GM12878 (cell line): ENCODE results near the gene ANO10. TPM values are rescaled to one million over a fixed set of nuclear protein-coding genes. Genes with fewer than 3 reads are reported as not detected.

Source experiments
- ATAC-seq: fragments of 200-7000 bp; cut with Tn5 transposase; 3 replicates; pipeline ENCODE4 v1.9.1; 2020; ENCODE audit warnings: mild to moderate bottlenecking, moderate library complexity
- BruUV-seq: library from RNA; stranded (reverse); fragments of 400-500 nt; replicated peaks from 2 replicates; lab custom pipeline; 2021; lab: Mats Ljungman, UMichigan
- CTCF ChIA-PET: fragments of 300-600 bp; sonication (Branson Sonifier 250); formaldehyde crosslinking; extraction: SDS; loops from one replicate; lab custom pipeline; 2021; ENCODE audit warnings: inconsistent platforms; lab: Yijun Ruan, JAX
- POLR2A ChIA-PET: fragments of 350-600 bp; formaldehyde crosslinking; extraction: SDS; loops from one replicate; lab custom pipeline; 2021; ENCODE audit warnings: inconsistent platforms; lab: Charles Lee
- RAD21 ChIA-PET: fragments of 300-600 bp; sonication (Branson Sonifier 250); formaldehyde crosslinking; loops from one replicate; lab custom pipeline; 2023; ENCODE audit warnings: antibody characterized with exemption; ENCODE audit not compliant: unreplicated experiment; lab: Charles Lee
- SMC1A ChIA-PET: fragments of 300-600 bp; sonication (Branson Sonifier 250); formaldehyde crosslinking; loops from one replicate; lab custom pipeline; 2023; ENCODE audit not compliant: unreplicated experiment, uncharacterized antibody; lab: Charles Lee
- DNase-seq: peaks from one replicate; pipeline ENCODE4 v3.0.0-alpha.2; 2011; ENCODE audit warnings: low read depth, low spot score
- FAIRE-seq: peaks from 3 replicates; lab custom pipeline; 2011; peaks lifted over from hg19 to GRCh38; lab: Jason Lieb, UNC
- H2AFZ ChIP-seq: 2 replicates; pipeline ENCODE4 v1.6.0; 2011; ENCODE audit warnings: low read depth, low read length, control low read depth; ENCODE audit not compliant: control insufficient read depth
- H3K27ac ChIP-seq: 2 replicates; pipeline ENCODE4 v1.5.1; 2011; ENCODE audit warnings: control low read depth; ENCODE audit not compliant: control insufficient read depth, insufficient read depth
- H3K27me3 ChIP-seq, 2 experiments: replicated peaks in 1 of 2; 2 replicates each; pipeline versions ENCODE4 v1.6.0 to v1.6.1; 2011; ENCODE audit warnings: low read length in 1 of 2; ENCODE audit not compliant: control insufficient read depth in 2 of 2, insufficient read depth in 2 of 2
- H3K36me3 ChIP-seq, 2 experiments: 2 replicates each; pipeline ENCODE4 v1.5.1; 2011; ENCODE audit warnings: low read length in 1 of 2; ENCODE audit not compliant: control insufficient read depth in 2 of 2, insufficient read depth in 2 of 2
- H3K4me1 ChIP-seq: 2 replicates; pipeline ENCODE4 v1.6.1; 2011; ENCODE audit warnings: mild to moderate bottlenecking, low read length, moderate library complexity, mixed read lengths; ENCODE audit not compliant: control insufficient read depth, insufficient read depth
- H3K4me2 ChIP-seq: 2 replicates; pipeline ENCODE4 v1.6.0; 2011; ENCODE audit warnings: control low read depth; ENCODE audit not compliant: control insufficient read depth, insufficient read depth
- H3K4me3 ChIP-seq: fragments of 200-600 bp; sonication (generic); 2 replicates; pipeline ENCODE4 v1.5.1; 2016
- H3K79me2 ChIP-seq: 2 replicates; pipeline ENCODE4 v1.6.0; 2011; ENCODE audit warnings: low read length; ENCODE audit not compliant: control insufficient read depth, insufficient read depth
- H3K9ac ChIP-seq: 2 replicates; pipeline ENCODE4 v1.8.0; 2011; ENCODE audit warnings: low read length, control low read depth, mixed read lengths; ENCODE audit not compliant: control insufficient read depth, insufficient read depth
- H3K9me3 ChIP-seq: replicated peaks from 3 replicates; pipeline ENCODE4 v1.5.1; 2011; ENCODE audit warnings: mild to moderate bottlenecking, low read length; ENCODE audit not compliant: control insufficient read depth, insufficient read depth
- H4K20me1 ChIP-seq: 2 replicates; pipeline ENCODE4 v1.6.0; 2011; ENCODE audit not compliant: control insufficient read depth, insufficient read depth
- NR2C2 ChIP-seq: IDR thresholded peaks from 2 replicates; pipeline ENCODE4 v1.6.1; 2011; ENCODE audit warnings: borderline replicate concordance, low read depth; ENCODE audit not compliant: control insufficient read depth, insufficient read length
- SIX5 ChIP-seq: IDR thresholded peaks from 2 replicates; pipeline ENCODE4 v1.6.1; 2011; ENCODE audit warnings: mild to moderate bottlenecking, low read depth, low read length, moderate library complexity; ENCODE audit not compliant: severe bottlenecking
- YY1 ChIP-seq: IDR thresholded peaks from 2 replicates; pipeline ENCODE4 v1.6.1; 2011; ENCODE audit warnings: low read depth, mild to moderate bottlenecking, low read length
- WGBS: methylation state at CpG from one replicate; pipeline ENCODE4 v1.1.6; 2016; ENCODE audit warnings: low lambda C conversion rate; ENCODE audit not compliant: insufficient replicate concordance, insufficient coverage; ENCODE audit errors: missing lambda C conversion rate; 5-methylcytosine and 5-hydroxymethylcytosine counted together
- in situ Hi-C: fragments of 300-500 bp; cut with MboI; formaldehyde crosslinking; loops from 9 replicates; pipeline ENCODE4 v1.14.3; 2018; ENCODE audit warnings: mixed read lengths
- intact Hi-C: fragments of 100-400 bp; cut with micrococcal nuclease; formaldehyde crosslinking; loops from one replicate; pipeline ENCODE4 v1.14.2; 2022; ENCODE audit not compliant: unreplicated experiment
- polyA plus RNA-seq, 11 experiments: library from polyadenylated mRNA; depleted of rRNA in 4 of 11; unstranded in 6 of 11; stranded (reverse) in 5 of 11; fragments of >200 nt; fragmentation: Nextera tagmentation in 4 of 11; fragmentation: Illumina TruSeq in 1 of 11; extraction: Ambion mirVana in 4 of 11; extraction: Trizol in 1 of 11; gene quantifications; 1 replicate in 1 of 11; 2 replicates in 10 of 11; pipeline versions ENCODE4 v1.2.1 to v1.2.3, GENCODE V29; 2011 to 2016; ENCODE audit warnings: inconsistent platforms in 2 of 11, missing spikeins in 2 of 11, low read depth in 1 of 11
- total RNA-seq, 4 experiments: library from RNA; depleted of rRNA in 3 of 4; stranded (reverse); fragments of >200 nt in 3 of 4; fragmentation: Illumina TruSeq in 1 of 4; extraction: Trizol in 1 of 4; gene quantifications; 2 replicates each; pipeline versions ENCODE4 v1.2.1 to v1.2.3, GENCODE V29; 2013 to 2021

The ANO10 gene
- total and polyA plus RNA-seq, 10 of the 15 experiments (the other 5 are each of a cell fraction or from before 2014, with no cell fraction given): 0.29 to 21.9 (median 1.6) TPM

- ChIA-PET SMC1A (interaction anchor here (1.1 kb wide), 1 partner anchor 14 kb away, joined by 3 read pairs; no protein-coding TSS in a partner anchor), POLR2A (no interaction called here), CTCF (no interaction called here), RAD21 (no interaction called here)
- WGBS: 50% methylated on average over 1 of the region's 1 CpG
- ATAC-seq (no peak; the same call in 2 of the 3 replicates), FAIRE-seq (no peak), DNase-seq (no peak)
- Histone ChIP-seq H3K79me2 (no peaks in the 10 kb centered on the region), H3K9me3 (no peaks in the 10 kb centered on the region), H3K27ac (no peak overlapping the region), H3K4me1 (no peaks in the 10 kb centered on the region), H3K9ac (no peak overlapping the region), H3K4me3 (no peak overlapping the region), H3K36me3 (no peaks in the 10 kb centered on the region), H4K20me1 (no peaks in the 10 kb centered on the region), H2AFZ (no peak overlapping the region), H3K27me3 (no peaks in the 10 kb centered on the region), H3K4me2 (no peak overlapping the region)
- TF ChIP-seq SIX5: no peak
- peak; percentile 77 for TF ChIP-seq YY1
- intact Hi-C loops (no loop called here), in situ Hi-C loops (no loop called here)
- no TSS peak for BruUV-seq
Observed at GRCh38 chr3:43391621-43392020, 230.2 kb downstream of the ANO10 start.

GRCh38 chr3:43390255-43390588 is 231.6 kb downstream of the ANO10 start:
- ChIA-PET SMC1A (no interaction called here), CTCF (interaction anchor here (2.4 kb wide), 1 partner anchor 10 kb away, joined by 11 read pairs; no protein-coding TSS in a partner anchor), POLR2A (no interaction called here), RAD21 (no interaction called here)
- Histone ChIP-seq H4K20me1 (no peaks in the 10 kb centered on the region), H3K27ac (no peak overlapping the region), H2AFZ (no peak overlapping the region; the same call in 1 of the 2 replicates), H3K9me3 (no peaks in the 10 kb centered on the region), H3K36me3 (no peaks in the 10 kb centered on the region), H3K4me3 (no peak overlapping the region), H3K27me3 (no peaks in the 10 kb centered on the region), H3K4me1 (no peaks in the 10 kb centered on the region), H3K9ac (no peak overlapping the region), H3K79me2 (no peaks in the 10 kb centered on the region), H3K4me2 (no peak overlapping the region)
- no peak for TF ChIP-seq NR2C2
- 38% methylated on average over 1 of the region's 1 CpG for WGBS
- intact Hi-C loops (no loop called here), in situ Hi-C loops (no loop called here)
- FAIRE-seq (no peak), DNase-seq (no peak), ATAC-seq (no peak)
- no TSS peak for BruUV-seq
